Stimulated activated CD8-positive, alpha-beta memory T cell treated with anti-CD3 and anti-CD28 coated beads, Interleukin-12 subunit alpha, Interleukin-12 subunit beta, amount 100 ng/mL, for 24 hours (primary cell): ENCODE measurements around the gene SPC25.
"Not testable (repeated sequence)": the region's sequence is repeated elsewhere in the genome, so short reads cannot be mapped to it uniquely, and the experiment has no call there.

Experiments used
- DNase-seq: peaks from one replicate; pipeline ENCODE4 v3.0.0-alpha.2; 2020; ENCODE audit errors: extremely low read depth

SPC25 gene, protein sequence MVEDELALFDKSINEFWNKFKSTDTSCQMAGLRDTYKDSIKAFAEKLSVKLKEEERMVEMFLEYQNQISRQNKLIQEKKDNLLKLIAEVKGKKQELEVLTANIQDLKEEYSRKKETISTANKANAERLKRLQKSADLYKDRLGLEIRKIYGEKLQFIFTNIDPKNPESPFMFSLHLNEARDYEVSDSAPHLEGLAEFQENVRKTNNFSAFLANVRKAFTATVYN

GRCh38 chr2:168890006-168890782 is at the start of gene SPC25:
SPC25 (minus strand) TSS chr2:168890430; CDS start chr2:168889519, 911 bp downstream.
- peak; percentile 66 for DNase-seq

GRCh38 chr2:168939918-168940317 is 49.7 kb upstream of the SPC25 start:
- no peak for DNase-seq

GRCh38 chr2:168939061-168939460 is 48.8 kb upstream of the SPC25 start:
- DNase-seq = no peak

DNA sequence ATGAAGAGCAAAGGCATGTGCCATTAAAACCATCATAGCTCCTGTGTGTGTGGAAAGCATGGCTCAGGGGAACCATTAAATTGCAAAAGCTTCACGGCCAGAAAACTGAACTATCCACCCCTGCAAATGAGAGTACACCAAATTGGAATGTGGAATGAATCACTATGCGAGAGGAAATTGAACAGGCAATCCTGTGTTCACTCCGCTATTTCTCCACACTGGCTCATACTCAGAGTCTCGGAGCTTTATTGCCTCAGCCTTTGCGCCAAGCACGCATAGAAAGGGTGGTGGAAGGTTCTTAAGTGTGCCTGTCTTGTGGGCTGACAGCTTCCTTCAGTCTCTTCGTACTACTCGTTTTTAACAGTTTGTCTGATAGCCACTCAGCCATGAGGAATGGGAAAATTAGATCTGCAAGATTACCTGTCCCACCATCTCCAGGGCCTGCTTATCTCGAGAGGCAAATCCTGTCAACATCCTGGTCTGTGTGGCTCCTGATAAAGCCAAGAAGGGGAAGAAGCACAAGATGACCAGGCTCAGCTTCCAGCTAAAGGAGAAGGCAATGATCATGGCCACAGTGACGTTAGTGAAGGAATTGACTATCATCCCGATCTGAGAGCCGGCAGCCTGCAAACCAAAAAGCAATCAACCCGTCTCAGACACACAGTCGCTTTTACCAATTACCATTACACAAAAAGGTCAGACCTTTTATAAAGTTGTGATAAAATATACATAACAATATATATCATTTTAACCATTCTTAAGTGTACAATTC is 45.8 kb upstream of the SPC25 start:
- no peak for DNase-seq

DNA sequence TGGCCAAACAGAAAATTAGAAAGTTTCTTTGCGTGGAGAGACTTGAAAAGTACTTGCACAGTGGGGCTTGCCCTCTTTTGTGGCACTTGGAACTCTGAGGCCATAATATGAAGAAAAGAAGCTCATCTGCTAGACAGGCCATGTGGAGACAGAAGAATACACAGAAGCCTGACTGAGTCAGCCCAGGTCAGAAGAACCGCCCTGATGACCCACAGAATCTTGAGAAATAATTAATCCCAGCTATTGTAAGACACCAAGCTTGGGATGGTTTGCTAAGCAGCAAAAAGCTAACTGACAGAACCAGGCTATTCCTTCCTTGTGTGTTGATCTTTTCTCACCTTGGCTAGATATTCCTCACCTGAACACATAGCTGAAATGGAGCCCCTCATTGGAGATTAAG is 44.6 kb upstream of the SPC25 start:
- DNase-seq = no peak

DNA sequence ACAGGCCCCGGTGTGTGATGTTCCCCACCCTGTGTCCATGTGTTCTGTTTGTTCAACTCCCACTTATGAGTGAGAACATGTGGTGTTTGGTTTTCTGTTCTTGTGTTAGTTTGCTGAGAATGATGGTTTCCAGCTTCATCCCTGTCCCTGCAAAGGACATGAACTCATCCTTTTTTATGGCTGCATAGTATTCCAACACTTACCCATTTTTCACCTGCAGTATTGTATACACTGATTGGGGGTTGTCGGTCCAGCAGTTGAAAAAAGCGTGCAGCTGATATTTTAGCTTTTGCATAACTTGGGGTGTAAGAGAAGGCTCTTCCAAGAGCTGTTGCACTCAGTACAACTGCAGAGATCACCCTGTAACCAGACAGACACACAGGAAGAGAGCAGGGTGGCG is 41.9 kb upstream of the SPC25 start:
- DNase-seq = not testable (repeated sequence)

- DNase-seq = no peak
Measured at GRCh38 chr2:168930242-168930641, 40.0 kb upstream of the SPC25 start.

GRCh38 chr2:168929031-168929430 is 38.8 kb upstream of the SPC25 start:
- no peak for DNase-seq

DNA sequence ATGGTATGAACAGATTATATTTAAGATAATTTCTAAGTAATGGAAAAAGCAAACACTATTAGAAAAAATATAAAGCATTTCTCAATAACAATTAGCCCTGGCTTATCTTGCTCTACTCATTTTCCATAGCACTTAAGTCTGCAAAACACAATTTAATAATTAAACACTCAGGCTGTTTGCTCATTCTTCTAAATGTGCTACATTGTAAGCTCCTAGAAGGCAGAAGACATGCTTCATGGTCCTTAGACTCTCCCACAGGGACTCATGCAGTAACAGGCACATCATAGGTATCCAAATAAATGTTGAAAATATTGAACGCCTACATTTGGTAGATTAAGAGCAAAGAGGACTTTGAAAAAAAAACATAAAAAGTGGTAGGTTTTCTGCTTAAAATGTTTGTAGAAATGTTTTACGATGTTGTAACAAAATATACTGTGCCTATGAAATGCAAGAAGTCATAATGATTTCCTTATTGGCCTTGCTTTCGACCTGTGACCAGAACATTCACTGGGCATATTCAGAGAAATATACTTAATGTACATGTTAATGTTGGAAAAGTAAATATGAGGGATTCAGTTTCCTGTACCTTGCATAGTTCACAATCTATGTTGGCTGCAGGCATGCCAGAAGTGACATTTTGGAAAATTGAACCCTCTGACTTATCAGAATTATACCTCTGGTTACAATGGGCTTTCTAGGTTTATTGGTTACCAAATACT is 38.0 kb upstream of the SPC25 start:
- no peak for DNase-seq

DNA sequence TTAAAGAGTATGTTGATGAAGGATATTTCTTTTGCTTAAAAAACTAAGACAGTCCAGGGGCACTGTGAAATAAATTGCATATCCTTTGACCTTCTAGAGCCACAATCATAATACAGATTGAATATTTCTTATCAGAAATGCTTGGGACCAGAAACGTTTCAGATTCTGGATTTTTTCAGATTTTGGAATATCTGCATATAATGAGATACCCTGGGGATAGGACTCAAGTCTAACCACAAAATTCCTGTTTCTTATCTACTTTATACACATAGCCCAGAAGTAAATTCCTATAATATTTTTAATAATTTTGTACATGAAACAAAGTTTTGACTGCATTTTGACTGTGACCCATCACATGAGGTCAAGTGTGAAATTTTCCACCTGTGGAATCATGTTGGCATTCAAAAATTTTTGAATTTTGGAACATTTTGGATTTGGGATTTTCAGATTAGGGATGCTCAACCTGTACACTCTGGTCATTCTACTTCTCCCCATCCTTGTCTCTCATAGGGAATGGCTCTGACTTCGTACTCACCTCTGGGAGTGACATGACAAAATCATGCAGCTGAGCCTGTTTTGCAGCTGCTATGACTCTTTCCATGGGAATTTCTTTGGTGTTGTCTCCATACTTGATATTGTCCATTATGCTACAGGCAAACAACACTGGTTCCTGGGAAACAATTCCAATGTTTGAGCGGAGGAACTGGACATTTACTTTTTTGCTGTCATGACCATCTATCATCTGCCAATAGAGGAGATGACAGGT is 36.6 kb upstream of the SPC25 start:
- no peak for DNase-seq

DNA sequence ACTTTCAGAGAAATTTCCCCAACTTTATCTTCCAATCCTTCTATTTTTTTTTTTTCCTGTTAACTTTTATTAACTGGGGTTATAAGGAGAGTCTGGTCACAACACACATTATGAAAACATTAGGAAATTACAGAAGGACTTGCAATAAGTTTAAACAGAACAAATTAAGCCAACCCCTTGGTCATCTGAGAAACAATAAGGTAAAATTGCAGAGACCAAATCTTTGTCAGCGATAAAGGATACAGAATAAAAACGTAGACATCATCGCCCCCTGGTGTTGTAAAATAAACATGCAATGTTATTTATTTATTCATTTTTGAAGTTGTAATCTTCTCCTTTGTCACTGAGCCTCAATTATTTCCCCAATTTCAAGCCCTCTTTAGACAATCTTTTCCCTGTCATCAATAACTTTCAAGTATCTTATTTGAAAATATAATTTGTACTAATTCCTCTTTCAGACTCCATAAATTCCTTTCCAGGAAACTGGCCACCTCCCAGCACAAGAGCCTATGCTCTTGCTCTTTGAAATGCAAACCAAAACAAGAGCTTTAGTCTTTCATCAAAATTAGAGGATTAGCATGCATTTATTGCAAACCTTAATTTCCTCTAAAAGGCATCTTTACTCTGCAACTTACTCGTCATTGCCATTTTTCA is 30.4 kb upstream of the SPC25 start:
- no peak for DNase-seq

GRCh38 chr2:168916331-168916675 is 26.1 kb upstream of the SPC25 start:
- no peak for DNase-seq

GRCh38 chr2:168915441-168916330 is 25.5 kb upstream of the SPC25 start:
- no peak for DNase-seq

GRCh38 chr2:168913495-168913894 is 23.3 kb upstream of the SPC25 start:
- no peak for DNase-seq

DNA sequence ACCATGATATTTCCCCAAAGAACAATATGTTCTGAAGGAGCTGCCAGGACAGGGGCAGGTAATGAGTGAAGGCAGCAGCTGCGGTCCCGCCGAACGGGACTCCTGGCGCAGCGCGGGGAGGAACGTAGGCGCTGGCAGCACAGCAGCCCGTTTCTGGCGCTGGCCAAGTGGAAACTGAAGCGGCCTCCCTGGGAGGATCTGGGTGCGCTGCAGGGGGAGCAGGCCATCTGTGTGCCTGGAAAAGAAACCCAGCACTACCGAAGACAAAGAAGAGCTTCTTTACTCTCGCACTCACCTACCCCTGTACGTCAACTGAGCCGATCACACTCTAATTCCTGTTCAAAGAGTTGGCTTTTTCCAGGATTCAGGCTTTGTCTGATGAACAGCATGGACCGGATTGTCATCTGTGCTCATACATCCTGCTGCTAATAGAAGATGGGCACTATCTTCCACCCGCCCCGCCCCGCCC is 22.7 kb upstream of the SPC25 start:
- DNase-seq = no peak

GRCh38 chr2:168912466-168912865 is 22.2 kb upstream of the SPC25 start:
- DNase-seq = no peak

DNA sequence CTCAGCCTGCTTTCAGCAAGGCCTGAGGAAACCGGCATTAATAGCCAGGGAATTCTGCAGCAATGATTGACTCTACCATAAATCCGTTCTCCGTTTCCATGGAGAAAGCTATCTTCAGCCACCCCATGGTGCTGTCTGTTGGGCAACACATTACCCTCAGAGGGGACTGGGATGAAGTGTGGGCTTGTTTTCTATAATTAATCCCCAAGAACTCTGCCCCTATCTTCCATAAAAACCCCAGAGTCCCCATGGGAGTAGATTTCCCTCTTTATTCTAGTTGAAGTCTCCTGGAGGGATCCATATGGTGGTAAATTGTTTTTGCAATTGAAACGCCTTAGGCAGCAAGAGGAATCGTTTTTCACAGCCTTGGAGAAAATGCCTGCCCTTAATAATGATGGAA is 20.1 kb upstream of the SPC25 start:
- DNase-seq = no peak

DNA sequence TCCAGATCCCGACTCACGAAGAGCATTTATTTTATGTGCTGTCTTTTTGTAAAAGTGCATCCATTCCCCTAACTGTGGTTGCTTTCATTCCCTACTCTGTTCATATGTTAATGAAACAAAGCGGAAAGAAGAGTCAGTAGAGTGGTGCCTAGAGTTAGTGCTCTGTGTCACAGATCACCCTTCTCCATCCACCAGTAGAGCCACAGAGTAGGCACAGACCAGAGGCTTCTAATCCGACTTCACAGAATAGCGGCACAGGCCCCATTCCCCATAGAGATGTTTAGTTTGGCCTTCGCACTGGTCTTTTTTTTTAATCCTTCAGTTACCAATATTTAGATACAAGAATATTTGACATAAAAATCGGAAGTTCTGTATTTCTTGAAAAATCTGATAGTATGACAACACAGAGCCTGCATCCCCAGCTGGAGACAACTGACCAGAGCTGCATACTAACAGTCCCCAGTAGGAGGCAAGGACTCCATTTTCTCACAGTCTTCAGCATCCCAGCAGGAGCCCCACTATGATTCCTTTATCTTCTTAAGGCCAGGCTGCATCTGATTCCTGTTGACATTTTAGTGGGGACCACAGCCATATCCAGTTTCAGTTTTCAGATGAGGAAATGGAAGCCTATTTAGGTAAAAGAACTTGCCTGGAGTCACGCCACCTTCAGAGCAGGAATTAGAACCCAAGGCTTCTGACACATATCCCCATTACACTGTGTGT is 17.9 kb upstream of the SPC25 start:
- no peak for DNase-seq

DNA sequence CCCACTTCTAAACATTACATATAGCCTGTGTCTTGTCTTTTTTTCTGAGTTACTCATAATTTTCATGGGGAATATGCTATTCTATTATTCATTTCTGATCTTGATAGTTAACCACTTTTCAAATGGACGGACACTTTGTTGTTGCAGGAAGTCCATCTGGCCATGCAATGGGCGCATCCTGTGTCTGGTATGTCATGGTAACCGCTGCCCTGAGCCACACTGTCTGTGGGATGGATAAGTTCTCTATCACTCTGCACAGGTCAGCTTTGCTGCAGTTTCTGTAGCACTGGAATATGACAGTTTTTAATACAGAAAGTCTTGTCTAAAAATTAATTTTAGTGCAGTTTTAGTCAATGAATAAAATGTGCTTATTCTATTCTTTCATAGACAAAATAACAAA is 14.1 kb upstream of the SPC25 start:
- DNase-seq = no peak
